RCC 7860 (cell line): Measurements from ENCODE around the gene YBEY.
"Not testable (repeated sequence)": the region's sequence is repeated elsewhere in the genome, so short reads cannot be mapped to it uniquely, and the experiment has no call there.

Source experiments
- DNase-seq: peaks from one replicate; pipeline ENCODE4 v3.0.0-alpha.2; 2015; ENCODE audit warnings: low spot score
- FAIRE-seq: peaks from 2 replicates; lab custom pipeline; 2012; peaks lifted over from hg19 to GRCh38; lab: Jason Lieb, UNC

The YBEY gene

GRCh38 chr21:46299167-46299566 lies 13.0 kb downstream of the YBEY start:
- DNase-seq (no peak), FAIRE-seq (no peak)

DNA sequence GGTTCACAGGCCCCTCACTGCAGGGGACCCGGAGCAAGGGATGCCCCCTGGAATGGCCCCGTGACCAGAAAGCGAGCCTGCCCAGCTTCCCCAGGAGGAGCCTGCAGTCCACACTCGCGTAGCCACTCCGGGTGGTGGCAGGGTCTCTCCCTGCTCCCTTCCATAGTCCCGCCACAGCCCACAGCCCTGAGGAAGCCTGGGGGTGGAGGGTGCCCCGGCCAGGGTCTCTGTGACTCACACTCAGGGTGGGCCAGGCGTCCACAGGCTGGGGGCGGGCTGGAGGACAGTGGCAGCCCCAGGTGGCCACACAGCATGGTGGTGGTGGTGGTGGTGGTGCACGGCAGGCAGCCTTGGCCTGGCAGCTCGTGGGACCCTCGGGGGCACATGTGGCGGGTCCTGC lies 15.6 kb downstream of the YBEY start:
- DNase-seq (no peak), FAIRE-seq (no peak)

- DNase-seq (no peak), FAIRE-seq (no peak)
Measured at GRCh38 chr21:46304437-46304836, 18.3 kb downstream of the YBEY start.

GRCh38 chr21:46304955-46305354 lies 18.8 kb downstream of the YBEY start:
- no peak for FAIRE-seq
- no peak for DNase-seq

DNA sequence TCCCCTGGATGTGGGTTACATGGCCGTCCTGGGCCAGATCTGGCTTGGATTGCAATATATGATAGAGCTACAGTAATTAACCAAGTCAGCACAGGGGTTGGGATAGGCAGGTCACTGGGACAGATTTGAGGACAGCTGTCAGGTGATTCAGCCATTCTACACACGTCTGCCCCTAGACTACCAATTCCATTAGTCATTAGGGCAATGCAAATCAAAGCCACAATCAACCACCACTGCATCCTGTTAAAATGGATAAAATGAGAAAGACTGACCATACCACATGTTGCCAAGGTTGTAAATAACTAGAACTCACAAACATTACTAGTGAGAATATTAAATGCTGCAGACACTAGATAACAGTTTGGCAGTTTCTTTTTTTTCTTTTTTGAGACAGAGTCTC lies 21.5 kb downstream of the YBEY start:
- DNase-seq = peak; percentile 57
- FAIRE-seq = no peak

DNA sequence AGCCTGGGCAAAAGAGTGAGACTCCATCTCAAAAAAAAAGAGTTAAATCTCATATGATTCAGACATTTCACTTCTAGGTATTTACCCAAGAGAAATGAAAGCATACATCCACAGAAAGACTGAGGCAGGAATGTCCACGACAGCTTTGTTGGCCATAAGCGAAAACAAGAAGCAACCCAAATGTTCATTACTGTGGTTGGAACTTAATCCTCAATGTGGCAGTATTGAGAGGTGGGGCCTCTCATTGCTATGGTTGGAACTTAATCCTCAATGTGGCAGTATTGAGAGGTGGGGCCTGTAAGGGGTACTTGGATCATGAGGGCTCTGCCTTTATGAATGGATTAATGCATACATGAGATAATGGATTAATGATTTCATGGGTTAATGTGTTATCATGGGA lies 22.3 kb downstream of the YBEY start:
- DNase-seq (no peak), FAIRE-seq (no peak)

DNA sequence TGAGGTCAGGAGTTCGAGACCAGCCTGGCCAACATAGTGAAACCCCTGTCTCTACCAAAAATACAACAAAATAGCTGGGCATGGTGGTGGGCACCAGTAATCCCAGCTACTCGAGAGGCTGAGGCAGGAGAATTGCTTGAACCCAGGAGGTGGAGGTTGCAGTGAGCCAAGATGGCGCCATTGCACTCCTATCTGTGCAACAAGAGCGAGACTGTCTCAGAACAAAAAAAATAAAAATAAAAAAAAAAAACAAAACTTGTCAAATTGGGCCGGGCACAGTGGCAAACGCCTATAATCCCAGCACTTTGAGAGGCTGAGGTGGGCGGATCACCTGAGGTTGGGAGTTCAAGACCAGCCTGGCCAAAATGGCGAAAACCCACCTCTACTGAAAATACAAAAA lies 24.1 kb downstream of the YBEY start:
- not testable (repeated sequence) for FAIRE-seq

DNA sequence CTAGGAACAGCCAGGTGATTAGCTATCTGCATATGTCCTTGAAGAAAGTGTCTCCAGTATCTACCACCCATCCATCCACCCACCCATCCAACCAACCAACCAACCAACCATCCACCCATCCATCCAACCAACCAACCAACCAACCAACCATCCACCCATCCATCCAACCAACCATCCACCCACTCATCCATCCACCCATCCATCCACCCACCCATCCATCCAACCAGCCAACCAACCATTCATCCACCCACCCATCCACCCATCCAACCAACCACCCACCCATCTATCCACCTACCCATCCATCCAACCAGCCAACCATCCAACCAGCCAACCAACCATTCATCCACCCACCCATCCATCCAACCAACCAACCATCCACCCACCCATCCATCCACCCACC lies 25.4 kb downstream of the YBEY start:
- no peak for FAIRE-seq

More for the DNA sequence above, 24.1 kb downstream of the YBEY start:
- DNase-seq = not testable (repeated sequence)

GRCh38 chr21:46312949-46313348 lies 26.8 kb downstream of the YBEY start:
- DNase-seq (no peak), FAIRE-seq (no peak)

More for the DNA sequence above, 25.4 kb downstream of the YBEY start:
- no peak for DNase-seq

- FAIRE-seq (no peak), DNase-seq (no peak)
Measured at GRCh38 chr21:46314441-46315020, 28.4 kb downstream of the YBEY start.

- DNase-seq (no peak), FAIRE-seq (no peak)
Measured at GRCh38 chr21:46316708-46317324, 30.7 kb downstream of the YBEY start.

GRCh38 chr21:46317710-46318463 lies 31.7 kb downstream of the YBEY start:
- FAIRE-seq (no peak), DNase-seq (no peak)

- FAIRE-seq (no peak), DNase-seq (no peak)
Measured at GRCh38 chr21:46318464-46318845, 32.3 kb downstream of the YBEY start.

DNA sequence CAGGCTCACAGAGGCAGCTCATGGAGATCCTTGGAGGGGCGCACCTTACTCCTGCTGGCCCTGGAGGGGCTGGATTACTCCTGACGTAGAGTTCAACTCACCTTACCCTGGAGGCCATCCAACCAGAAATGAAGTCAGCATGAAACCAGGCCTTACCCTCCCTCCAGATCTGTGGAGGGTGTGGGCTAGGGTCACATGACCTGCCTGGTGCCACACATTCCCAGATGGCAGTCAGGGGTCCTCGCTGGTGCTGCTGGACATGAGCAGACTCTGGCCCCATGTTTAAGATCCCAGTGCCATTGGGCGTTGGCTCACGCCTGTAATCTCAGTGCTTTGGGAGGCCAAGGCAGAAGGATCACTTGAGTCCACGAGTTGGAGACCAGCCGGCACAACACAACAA lies 33.0 kb downstream of the YBEY start:
- no peak for DNase-seq
- no peak for FAIRE-seq

DNA sequence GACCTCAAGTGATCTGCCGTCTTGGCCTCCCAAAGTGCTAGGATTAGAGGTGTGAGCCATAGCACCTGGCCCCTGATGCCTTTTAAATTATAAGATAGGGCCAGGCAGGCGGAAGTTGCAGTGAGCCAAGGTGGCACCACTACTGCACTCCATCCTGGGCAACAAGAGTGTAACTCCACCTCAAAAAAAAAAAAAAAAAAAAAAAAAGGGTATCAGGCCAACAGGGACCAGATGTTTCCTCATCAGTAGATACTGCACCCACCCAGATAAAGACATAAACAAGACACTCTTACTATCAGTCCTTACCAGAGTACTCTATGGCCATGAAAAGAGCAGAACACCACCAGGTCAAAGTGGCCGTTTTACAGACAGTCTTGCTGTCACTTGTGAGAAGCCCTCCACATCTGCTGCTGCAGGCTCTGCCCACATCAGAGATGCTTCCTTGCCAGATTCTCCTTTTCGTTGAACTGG lies 34.2 kb downstream of the YBEY start:
- FAIRE-seq (no peak), DNase-seq (no peak)

GRCh38 chr21:46322351-46323226 lies 36.4 kb downstream of the YBEY start:
- no peak for DNase-seq
- FAIRE-seq = no peak

- no peak for FAIRE-seq
- DNase-seq = no peak
Measured at GRCh38 chr21:46323227-46323709, 37.1 kb downstream of the YBEY start.

DNA sequence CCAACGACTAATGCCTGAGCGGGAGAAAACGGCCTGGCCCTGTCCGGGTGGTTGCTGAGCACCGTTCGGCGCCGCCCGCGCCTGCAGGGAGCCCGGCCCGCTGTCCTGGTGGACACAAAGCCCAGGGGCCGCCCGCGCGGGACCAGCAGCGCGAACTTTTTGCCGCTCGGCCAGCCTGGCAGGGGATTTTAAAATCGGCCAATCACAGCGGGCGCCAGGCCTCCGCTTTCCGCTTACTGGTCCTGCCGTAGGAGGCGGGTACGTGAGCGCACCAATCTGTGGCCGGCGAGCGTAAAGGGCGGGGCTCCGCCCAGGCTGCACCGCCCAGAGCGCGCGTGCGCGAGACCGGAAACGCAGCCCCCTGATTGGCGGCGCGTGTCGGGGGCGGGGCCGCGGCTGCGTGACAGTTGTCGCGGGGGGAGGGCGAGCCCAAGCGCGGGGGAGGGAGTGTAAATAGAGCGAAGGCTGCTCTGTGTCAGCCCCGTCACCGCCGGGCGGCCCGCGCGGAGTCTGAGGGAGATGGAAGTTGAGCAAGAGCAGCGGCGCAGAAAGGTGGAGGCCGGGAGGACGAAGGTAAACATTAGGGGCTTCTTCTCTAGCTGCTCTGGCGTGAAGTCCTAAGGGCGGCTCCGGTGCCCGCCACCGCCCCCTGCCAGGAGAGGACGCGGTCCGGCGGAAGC lies 37.7 kb downstream of the YBEY start, which contains the start of the genes C21orf58 and PCNT:
Gene C21orf58, minus strand, starts transcription at position 161 of the 680 bp plus-strand sequence. CDS start 1,132 bp downstream, outside the sequence.
Gene PCNT, plus strand, starts transcription at position 447 of the 680 bp plus-strand sequence. Its CDS starts 73 bp downstream, at position 520.
- FAIRE-seq (peak; percentile 62), DNase-seq (peak; percentile 95)

GRCh38 chr21:46324390-46325072 lies 38.4 kb downstream of the YBEY start:
- no peak for FAIRE-seq

More at GRCh38 chr21:46324390-46325072, 38.4 kb downstream of the YBEY start:
- DNase-seq = peak; percentile 72
